HG03025 (cell line): ENCODE measurements around the gene EDEM3.
"Not testable (repeated sequence)": the region's sequence is repeated elsewhere in the genome, so short reads cannot be mapped to it uniquely, and the experiment has no call there.

Experiments used
- ATAC-seq: cut with Tn5 transposase; IDR thresholded peaks from one replicate; pipeline ENCODE4 v1.9.1; 2021; ENCODE audit warnings: mild to moderate bottlenecking, moderate library complexity; ENCODE audit not compliant: unreplicated experiment, low FRiP score

The EDEM3 gene

GRCh38 chr1:184680611-184681225, 73.9 kb downstream of the EDEM3 start:
- not testable (repeated sequence) for ATAC-seq

DNA sequence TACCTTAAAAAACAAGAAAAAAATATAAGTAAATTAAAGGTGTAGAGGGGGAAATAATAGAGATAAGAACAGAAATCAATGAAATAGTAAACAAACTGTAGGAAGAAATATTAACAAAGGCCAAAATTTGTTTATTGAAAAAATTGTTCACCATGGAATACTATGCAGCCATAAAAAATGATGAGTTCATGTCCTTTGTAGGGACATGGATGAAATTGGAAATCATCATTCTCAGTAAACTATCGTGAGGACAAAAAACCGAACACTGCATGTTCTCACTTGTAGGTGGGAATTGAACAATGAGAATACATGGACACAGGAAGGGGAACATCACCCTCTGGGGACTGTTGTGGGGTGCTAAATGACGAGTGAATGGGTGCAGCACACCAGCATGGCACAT, 75.2 kb downstream of the EDEM3 start:
- ATAC-seq: not testable (repeated sequence)

- ATAC-seq: no peak
Observed at GRCh38 chr1:184677344-184677743, 77.3 kb downstream of the EDEM3 start.

DNA sequence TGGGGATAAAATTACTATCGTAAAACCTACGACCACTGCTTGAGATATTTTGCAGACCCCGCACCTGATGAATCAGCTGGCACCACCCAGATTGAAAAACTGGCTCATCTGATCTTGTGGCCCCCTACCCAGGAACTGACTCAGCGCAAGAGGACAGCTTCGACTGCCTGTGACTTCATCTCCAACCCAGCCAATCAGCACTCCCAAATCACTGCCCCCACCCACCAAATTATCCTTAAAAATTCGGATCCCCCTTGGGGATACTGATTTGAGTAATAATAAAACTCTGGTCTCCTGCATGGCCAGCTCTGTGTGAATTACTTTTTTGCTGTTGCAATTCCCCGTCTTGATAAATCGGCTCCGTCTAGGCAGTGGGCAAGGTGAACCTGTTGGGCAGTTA, 81.4 kb downstream of the EDEM3 start:
- ATAC-seq: no peak

- ATAC-seq: no peak
Observed at GRCh38 chr1:184672013-184672726, 82.5 kb downstream of the EDEM3 start.

DNA sequence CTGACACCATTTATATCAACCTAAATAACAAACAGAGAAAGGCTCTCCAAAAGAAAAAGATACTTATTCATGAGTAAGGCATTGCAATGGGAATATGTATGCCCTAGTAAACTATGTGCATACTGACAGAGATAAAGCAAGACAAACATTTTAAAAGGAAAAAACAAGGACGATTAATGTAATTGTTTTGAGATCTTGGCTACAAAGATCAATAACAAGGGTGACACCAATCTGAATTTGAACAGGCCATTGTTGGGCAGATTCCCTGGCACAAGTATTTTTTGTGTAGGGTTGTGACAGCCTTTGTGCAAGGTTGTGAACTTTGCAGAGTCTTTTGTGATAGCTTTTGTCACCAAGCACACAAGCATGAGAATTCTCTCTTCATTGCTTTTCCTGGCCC, 85.3 kb downstream of the EDEM3 start:
- ATAC-seq: no peak

- ATAC-seq: no peak
Observed at GRCh38 chr1:184665360-184665759, 89.3 kb downstream of the EDEM3 start.

GRCh38 chr1:184664661-184665060, 90.0 kb downstream of the EDEM3 start:
- ATAC-seq: no peak

DNA sequence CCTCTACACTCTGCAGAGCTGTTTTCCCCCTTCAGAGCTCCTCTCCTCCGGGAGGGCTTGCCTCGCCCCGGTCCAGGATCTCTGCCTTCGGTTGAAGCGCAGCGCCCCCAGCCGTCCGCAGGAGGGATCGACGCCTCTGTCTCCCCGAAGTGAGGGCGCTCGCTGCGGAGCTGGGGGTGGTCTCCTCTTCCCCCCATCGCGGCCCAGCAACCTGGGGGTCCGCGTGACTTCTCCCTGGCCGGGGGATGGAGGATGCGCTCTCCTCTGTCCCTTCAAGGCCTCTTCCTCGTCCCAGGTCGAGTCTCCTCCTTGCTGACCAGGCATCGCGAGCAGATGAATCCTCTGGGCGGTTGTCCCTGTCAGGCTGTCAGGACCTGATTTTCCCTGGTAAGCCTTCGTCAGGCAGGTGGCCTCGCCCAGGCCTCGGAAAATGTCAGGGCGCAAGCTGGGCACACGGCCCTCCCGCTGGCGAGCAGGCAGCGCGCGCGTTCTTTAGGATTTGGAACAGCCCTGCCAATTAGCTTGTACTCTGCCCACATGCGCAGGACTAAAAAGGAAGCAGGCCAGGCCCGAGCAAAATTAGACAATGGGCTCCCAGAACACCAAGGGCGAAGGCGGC, 90.5 kb downstream of the EDEM3 start:
- no peak for ATAC-seq

DNA sequence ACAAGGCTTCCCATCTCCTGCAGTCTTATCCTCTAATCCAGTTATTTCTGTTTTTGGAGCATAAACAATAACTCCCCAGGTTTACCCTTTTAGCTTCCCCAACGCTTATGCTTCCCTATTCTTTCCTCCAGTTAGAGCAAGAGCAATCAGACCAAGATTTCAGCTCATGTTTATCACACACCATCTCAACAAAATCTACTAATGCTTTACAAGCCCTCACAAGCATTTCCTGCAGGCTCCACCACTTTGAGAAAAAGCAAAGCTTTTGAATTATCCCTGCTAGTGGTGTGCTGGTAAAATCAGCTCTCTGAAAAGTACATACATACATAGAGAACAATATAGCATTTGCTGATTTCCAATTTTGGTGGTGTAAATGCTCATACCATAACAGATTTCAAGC, 92.9 kb downstream of the EDEM3 start:
- ATAC-seq: no peak

DNA sequence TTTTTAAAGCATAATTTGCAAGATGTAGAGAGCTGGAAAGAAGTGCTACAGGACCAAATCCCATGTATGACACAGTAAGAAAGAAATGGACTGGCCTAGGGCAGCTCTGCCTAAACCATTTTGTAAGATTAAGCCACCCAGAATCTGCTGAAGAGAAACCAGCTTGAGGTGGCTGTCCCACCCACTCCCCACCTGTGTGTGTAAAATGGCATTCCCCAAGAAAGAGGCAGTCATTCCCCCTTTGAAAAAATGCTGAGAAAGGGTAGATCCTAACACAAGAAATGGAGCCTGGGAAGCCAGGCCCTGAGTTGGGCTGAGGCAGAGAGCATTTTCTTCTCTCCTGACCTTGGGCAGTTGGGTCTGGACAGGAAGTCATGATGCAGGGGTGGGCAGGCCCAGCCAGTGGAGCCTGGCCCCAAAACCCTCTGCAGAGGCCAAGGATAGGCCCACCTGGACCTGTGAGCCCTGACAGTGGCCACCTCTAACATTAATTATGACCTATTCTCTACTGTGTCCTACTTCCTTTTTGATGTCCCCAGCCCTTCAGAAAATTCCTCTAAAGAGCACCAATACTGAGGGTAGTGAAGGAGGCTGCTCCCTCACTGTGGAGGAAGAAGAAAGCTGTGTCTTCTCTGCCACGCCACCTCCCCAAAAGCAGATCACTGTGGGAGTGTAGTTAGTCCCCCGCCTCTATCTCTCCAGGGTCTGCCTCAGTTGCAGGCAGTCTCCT, 94.0 kb downstream of the EDEM3 start:
- ATAC-seq: no peak

- no peak for ATAC-seq
Observed at GRCh38 chr1:184658055-184658454, 96.6 kb downstream of the EDEM3 start.

DNA sequence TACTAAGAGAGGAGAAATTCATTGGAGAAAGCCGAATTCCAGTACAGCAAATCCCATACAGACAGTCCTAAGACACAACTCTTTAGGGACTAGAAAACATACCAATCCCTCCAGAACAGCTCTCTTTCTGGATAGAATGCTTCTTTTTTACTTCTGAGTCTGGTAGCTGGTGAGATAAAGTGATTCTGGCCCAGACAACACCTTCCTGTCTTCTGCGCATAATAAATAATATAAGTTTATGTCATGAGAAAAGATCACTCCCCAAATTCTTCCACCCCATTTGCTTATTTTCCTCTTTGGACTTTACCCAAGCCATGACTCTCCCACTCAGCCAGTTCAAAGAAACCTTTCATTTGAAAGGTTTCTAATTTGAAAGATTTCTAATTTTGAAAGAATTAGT, 98.4 kb downstream of the EDEM3 start:
- ATAC-seq: no peak

DNA sequence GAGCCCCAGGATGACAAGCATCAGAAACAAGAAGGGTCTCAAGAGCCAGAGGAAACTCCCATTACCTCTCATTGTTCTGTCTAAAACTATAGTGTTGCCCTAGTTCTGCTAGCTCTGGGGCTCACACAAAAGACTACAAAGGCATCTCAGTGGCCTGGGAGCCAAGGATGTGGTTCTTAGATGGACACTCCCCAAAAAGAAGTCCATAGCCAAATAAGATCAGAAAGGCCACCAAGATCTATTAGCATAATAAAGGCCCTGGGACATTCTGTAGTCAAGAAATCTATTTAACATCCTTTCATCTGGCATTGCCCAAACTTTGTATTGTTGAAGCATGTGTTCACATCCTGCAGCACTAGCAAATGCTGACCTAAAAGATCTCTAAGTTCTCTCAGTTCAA, 99.5 kb downstream of the EDEM3 start:
- no peak for ATAC-seq

DNA sequence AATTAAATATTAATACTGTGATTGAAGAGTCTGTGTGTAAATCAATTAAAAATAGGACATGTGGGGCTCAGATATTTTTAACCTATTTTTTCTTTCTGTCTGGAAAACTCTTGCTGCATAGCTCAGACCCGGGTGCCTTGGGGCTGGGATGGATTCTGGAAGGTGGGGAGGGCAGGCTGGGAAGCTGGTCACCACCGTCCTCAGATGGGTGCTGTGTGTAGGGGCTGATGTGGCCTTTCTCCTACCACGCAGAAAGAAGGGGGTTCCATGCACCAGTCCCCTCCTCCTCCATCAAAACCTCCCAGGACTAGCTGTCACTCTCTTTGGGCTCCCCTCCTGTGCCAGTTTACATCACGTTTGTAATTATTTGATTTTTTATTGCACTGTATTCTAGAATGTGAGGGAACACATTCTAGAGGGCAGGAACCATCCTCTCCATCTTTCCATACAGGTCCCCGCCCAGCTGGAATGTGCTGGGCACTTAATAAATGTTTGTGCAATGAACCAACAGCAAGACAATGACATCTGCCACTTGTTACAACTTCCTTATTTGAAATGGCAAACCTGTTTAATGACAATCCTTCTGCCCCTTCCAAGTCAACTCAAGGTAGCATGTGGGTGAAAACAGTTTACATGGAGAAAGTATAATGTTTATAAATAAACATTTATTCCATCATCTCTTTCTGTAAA, 104.3 kb downstream of the EDEM3 start:
- ATAC-seq: no peak

GRCh38 chr1:184649451-184649888, 105.2 kb downstream of the EDEM3 start:
- peak; percentile 90 for ATAC-seq

GRCh38 chr1:184648856-184649201, 105.8 kb downstream of the EDEM3 start:
- no peak for ATAC-seq

GRCh38 chr1:184648160-184648855, 106.3 kb downstream of the EDEM3 start:
- ATAC-seq: no peak

- no peak for ATAC-seq
Observed at GRCh38 chr1:184647471-184647870, 107.2 kb downstream of the EDEM3 start.

- ATAC-seq: no peak
Observed at GRCh38 chr1:184646824-184647223, 107.8 kb downstream of the EDEM3 start.
